Prostate gland (tissue), 2 donors: ENCODE data around the gene DYTN.

Experiments
- CTCF ChIP-seq, 4 experiments: fragments of 200-600 bp in 2 of 4; fragments of 450-650 bp in 2 of 4; sonication (generic) in 2 of 4; IDR thresholded peaks; 1 replicate in 3 of 4; 2 replicates in 1 of 4; pipeline ENCODE4 v1.5.1; 2016 to 2019; ENCODE audit warnings: antibody characterized with exemption in 4 of 4, mild to moderate bottlenecking in 2 of 4, moderate library complexity in 2 of 4
- POLR2A ChIP-seq: fragments of 450-650 bp; IDR thresholded peaks from one replicate; pipeline ENCODE4 v1.6.1; 2016; ENCODE audit warnings: antibody characterized with exemption, mild to moderate bottlenecking

GRCh38 chr2:206736935-206737334, 18.7 kb upstream of the DYTN start:
- no peak for TF ChIP-seq POLR2A
- no peak for TF ChIP-seq CTCF (IDR thresholded peaks at IDR 0.05)
